ENCODE results near the gene SUPT6H.
"Not testable (repeated sequence)": the region's sequence is repeated elsewhere in the genome, so short reads cannot be mapped to it uniquely, and the experiment has no call there.

DNA sequence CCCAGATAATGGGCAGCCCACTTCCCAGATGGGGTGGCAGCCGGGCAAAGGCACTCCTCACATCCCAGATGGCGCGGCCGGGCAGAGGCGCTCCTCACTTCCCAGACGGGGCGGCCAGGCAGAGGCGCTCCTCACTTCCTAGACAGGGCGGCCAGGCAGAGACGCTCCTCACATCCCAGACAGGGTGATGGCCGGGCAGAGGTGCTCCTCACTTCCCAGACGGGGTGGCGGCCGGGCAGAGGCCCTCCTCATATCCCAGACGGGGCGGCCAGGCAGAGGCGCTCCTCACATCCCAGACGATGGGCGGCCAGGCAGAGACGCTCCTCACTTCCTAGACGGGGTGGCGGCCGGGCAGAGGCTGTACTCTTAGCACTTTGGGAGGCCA is 2.5 kb upstream of the SUPT6H start:
- TF ChIP-seq, protein P1, sequence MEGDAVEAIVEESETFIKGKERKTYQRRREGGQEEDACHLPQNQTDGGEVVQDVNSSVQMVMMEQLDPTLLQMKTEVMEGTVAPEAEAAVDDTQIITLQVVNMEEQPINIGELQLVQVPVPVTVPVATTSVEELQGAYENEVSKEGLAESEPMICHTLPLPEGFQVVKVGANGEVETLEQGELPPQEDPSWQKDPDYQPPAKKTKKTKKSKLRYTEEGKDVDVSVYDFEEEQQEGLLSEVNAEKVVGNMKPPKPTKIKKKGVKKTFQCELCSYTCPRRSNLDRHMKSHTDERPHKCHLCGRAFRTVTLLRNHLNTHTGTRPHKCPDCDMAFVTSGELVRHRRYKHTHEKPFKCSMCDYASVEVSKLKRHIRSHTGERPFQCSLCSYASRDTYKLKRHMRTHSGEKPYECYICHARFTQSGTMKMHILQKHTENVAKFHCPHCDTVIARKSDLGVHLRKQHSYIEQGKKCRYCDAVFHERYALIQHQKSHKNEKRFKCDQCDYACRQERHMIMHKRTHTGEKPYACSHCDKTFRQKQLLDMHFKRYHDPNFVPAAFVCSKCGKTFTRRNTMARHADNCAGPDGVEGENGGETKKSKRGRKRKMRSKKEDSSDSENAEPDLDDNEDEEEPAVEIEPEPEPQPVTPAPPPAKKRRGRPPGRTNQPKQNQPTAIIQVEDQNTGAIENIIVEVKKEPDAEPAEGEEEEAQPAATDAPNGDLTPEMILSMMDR (conservative IDR thresholded peaks at IDR 0.05), result not testable (repeated sequence)
- not testable (repeated sequence) for TF ChIP-seq EZH2 (IDR thresholded peaks at IDR 0.05; ENCODE audit: low read depth)
